Common myeloid progenitor, CD34-positive (primary cell): ENCODE data around the gene STPG2.

Experiments
- CTCF ChIA-PET: fragments of 350-600 bp; sonication (Branson Sonifier 250); formaldehyde crosslinking; loops from one replicate; lab custom pipeline; 2021; ENCODE audit warnings: antibody characterized with exemption; lab: Charles Lee
- POLR2A ChIA-PET: fragments of 350-600 bp; sonication (Branson Sonifier 250); formaldehyde crosslinking; loops from one replicate; lab custom pipeline; 2021; ENCODE audit warnings: antibody characterized with exemption; lab: Charles Lee
- DNase-seq, 3 donors: peaks; one replicate each; pipeline versions ENCODE4 v3.0.0 to v3.0.0-alpha.2; 2013
- H3K27ac ChIP-seq, 2 experiments: 1 replicate in 1 of 2; 2 replicates in 1 of 2; pipeline ENCODE4 v1.7.0; 2013; ENCODE audit warnings: inconsistent platforms in 2 of 2, low read length in 2 of 2, mild to moderate bottlenecking in 2 of 2, low read depth in 1 of 2, moderate library complexity in 1 of 2; ENCODE audit not compliant: severe bottlenecking in 2 of 2, insufficient read depth in 1 of 2, poor library complexity in 1 of 2
- H3K27me3 ChIP-seq, 5 experiments: replicated peaks in 2 of 5; 1 replicate in 3 of 5; 2 replicates in 2 of 5; pipeline versions ENCODE4 v1.6.1 to v1.7.0; 2013; ENCODE audit warnings: low read length in 4 of 5, mild to moderate bottlenecking in 2 of 5, moderate library complexity in 2 of 5, inconsistent platforms in 1 of 5; ENCODE audit not compliant: insufficient read depth in 5 of 5, control insufficient read depth in 4 of 5
- H3K36me3 ChIP-seq, 4 experiments: 1 replicate in 2 of 4; 2 replicates in 2 of 4; pipeline versions ENCODE4 v1.6.1 to v1.7.0; 2013; ENCODE audit warnings: low read length in 3 of 4, control low read depth in 1 of 4, mild to moderate bottlenecking in 1 of 4; ENCODE audit not compliant: control insufficient read depth in 4 of 4, insufficient read depth in 4 of 4
- H3K4me1 ChIP-seq, 4 experiments: 1 replicate in 3 of 4; 2 replicates in 1 of 4; pipeline versions ENCODE4 v1.6.1 to v1.7.1; 2013; ENCODE audit warnings: low read length in 3 of 4, mild to moderate bottlenecking in 3 of 4, control low read depth in 1 of 4, inconsistent platforms in 1 of 4, moderate library complexity in 1 of 4; ENCODE audit not compliant: control insufficient read depth in 4 of 4, insufficient read depth in 4 of 4; ENCODE audit errors: control extremely low read depth in 1 of 4
- H3K4me3 ChIP-seq, 7 experiments: 1 replicate in 4 of 7; 2 replicates in 3 of 7; pipeline versions ENCODE4 v1.5.1 to v1.7.0; 2013; ENCODE audit warnings: mild to moderate bottlenecking in 7 of 7, low read length in 6 of 7, moderate library complexity in 6 of 7, inconsistent platforms in 2 of 7, low read depth in 2 of 7, control low read depth in 1 of 7; ENCODE audit not compliant: insufficient read depth in 4 of 7, control insufficient read depth in 1 of 7; ENCODE audit errors: extremely low read depth in 1 of 7
- H3K9me3 ChIP-seq, 5 experiments: 1 replicate in 4 of 5; 2 replicates in 1 of 5; pipeline versions ENCODE4 v1.6.1 to v1.7.1; 2013; ENCODE audit warnings: low read length in 4 of 5, mild to moderate bottlenecking in 2 of 5, inconsistent platforms in 1 of 5, low read depth in 1 of 5, moderate library complexity in 1 of 5; ENCODE audit not compliant: control insufficient read depth in 4 of 5, insufficient read depth in 2 of 5; ENCODE audit errors: control extremely low read depth in 1 of 5
- WGBS: methylation state at CpG from one replicate; pipeline ENCODE4 v1.1.5; 2013; ENCODE audit not compliant: insufficient coverage; 5-methylcytosine and 5-hydroxymethylcytosine counted together

STPG2 gene

GRCh38 chr4:98098764-98099163 lies 44.5 kb downstream of the STPG2 start:
- Histone ChIP-seq H3K36me3 (no peaks in the 10 kb centered on the region), H3K4me3 (no peak overlapping the region), H3K27ac (no peak overlapping the region), H3K4me1 (no peaks in the 10 kb centered on the region), H3K27me3 (no peaks in the 10 kb centered on the region), H3K9me3 (peaks cover 0 to 3% (median 0%) of the 10 kb centered on the region in 5 experiments)
- DNase-seq = peak; percentile 4 to 52 (median 50)
- ChIA-PET CTCF (no interaction called here), POLR2A (no interaction called here)

GRCh38 chr4:98094118-98094517 lies 49.2 kb downstream of the STPG2 start:
- 100% methylated on average over 2 of the region's 2 CpGs for WGBS
- POLR2A ChIA-PET = no interaction called here
- Histone ChIP-seq H3K36me3 (no peaks in the 10 kb centered on the region), H3K4me3 (no peak overlapping the region), H3K27me3 (no peaks in the 10 kb centered on the region), H3K9me3 (peaks cover 0 to 3% (median 0%) of the 10 kb centered on the region in 5 experiments), H3K27ac (no peak overlapping the region), H3K4me1 (no peaks in the 10 kb centered on the region)
- CTCF ChIA-PET = interaction anchor here (1.2 kb wide), 1 partner anchor 9 kb away, joined by 4 read pairs; no protein-coding TSS in a partner anchor
- DNase-seq = no peak

GRCh38 chr4:98093662-98094061 lies 49.6 kb downstream of the STPG2 start:
- ChIA-PET CTCF (interaction anchor here (1.2 kb wide), 1 partner anchor 9 kb away, joined by 4 read pairs; no protein-coding TSS in a partner anchor), POLR2A (no interaction called here)
- Histone ChIP-seq H3K27me3 (no peaks in the 10 kb centered on the region), H3K36me3 (no peaks in the 10 kb centered on the region), H3K27ac (no peak overlapping the region), H3K4me3 (no peak overlapping the region), H3K4me1 (no peaks in the 10 kb centered on the region), H3K9me3 (peaks cover 0 to 3% (median 0%) of the 10 kb centered on the region in 5 experiments)
- DNase-seq = no peak
- WGBS = 83% methylated on average over 2 of the region's 2 CpGs

- no peaks in the 10 kb centered on the region for H3K27me3 ChIP-seq
- H3K36me3 ChIP-seq = no peaks in the 10 kb centered on the region
- no peaks in the 10 kb centered on the region for H3K4me1 ChIP-seq
- H3K27ac ChIP-seq = no peak overlapping the region
- no peak overlapping the region for H3K4me3 ChIP-seq
- WGBS = no CpG with 5 or more reads among the region's 2 CpGs
- peak; percentile 6 to 32 (median 30) for DNase-seq
- POLR2A ChIA-PET = no interaction called here
- peaks cover 0 to 3% (median 0%) of the 10 kb centered on the region in 5 experiments for H3K9me3 ChIP-seq
- CTCF ChIA-PET = no interaction called here
Observed at GRCh38 chr4:98092833-98093439, 50.3 kb downstream of the STPG2 start.

GRCh38 chr4:98081936-98082335 lies 61.3 kb downstream of the STPG2 start:
- H3K36me3 ChIP-seq = no peaks in the 10 kb centered on the region
- no peak overlapping the region for H3K27ac ChIP-seq
- H3K4me3 ChIP-seq = no peak overlapping the region
- ChIA-PET CTCF (no interaction called here), POLR2A (no interaction called here)
- no CpG with 5 or more reads among the region's 2 CpGs for WGBS
- DNase-seq = no peak
- no peaks in the 10 kb centered on the region for H3K27me3 ChIP-seq
- no peaks in the 10 kb centered on the region for H3K4me1 ChIP-seq
- H3K9me3 ChIP-seq = no peaks in the 10 kb centered on the region

- CTCF ChIA-PET = no interaction called here
- no CpG with 5 or more reads among the region's 2 CpGs for WGBS
- H3K27me3 ChIP-seq = no peaks in the 10 kb centered on the region
- H3K4me1 ChIP-seq = no peaks in the 10 kb centered on the region
- DNase-seq = no peak
- no peaks in the 10 kb centered on the region for H3K36me3 ChIP-seq
- POLR2A ChIA-PET = no interaction called here
- H3K27ac ChIP-seq = no peak overlapping the region
- H3K9me3 ChIP-seq = no peaks in the 10 kb centered on the region
- no peak overlapping the region for H3K4me3 ChIP-seq
Observed at GRCh38 chr4:98068495-98068894, 74.8 kb downstream of the STPG2 start.

- ChIA-PET CTCF (no interaction called here), POLR2A (no interaction called here)
- Histone ChIP-seq H3K27me3 (no peaks in the 10 kb centered on the region), H3K36me3 (no peaks in the 10 kb centered on the region), H3K4me3 (no peak overlapping the region), H3K9me3 (peaks cover 0 to 4% (median 0%) of the 10 kb centered on the region in 5 experiments), H3K27ac (no peak overlapping the region), H3K4me1 (no peaks in the 10 kb centered on the region)
- DNase-seq = no peak
- WGBS = 92% methylated on average over 7 of the region's 7 CpGs
Observed at GRCh38 chr4:98055800-98056501, 87.3 kb downstream of the STPG2 start.
